GM12875 (cell line): ENCODE measurements around the gene FAM50B.

ENCODE experiments used
- H3K4me3 ChIP-seq: one replicate; pipeline ENCODE4 v1.5.1; 2011; ENCODE audit warnings: low read depth, low read length, control low read depth
- TF ChIP-seq, protein P1 (sequence below): IDR thresholded peaks from 2 replicates; pipeline ENCODE4 v1.5.1; 2011; ENCODE audit warnings: low read depth, mild to moderate bottlenecking, control low read depth, inconsistent platforms, low read length, moderate library complexity, borderline replicate concordance; ENCODE audit not compliant: insufficient read depth

Gene FAM50B

GRCh38 chr6:3894590-3895311 lies 45.6 kb downstream of the FAM50B start:
- no peak overlapping the region for H3K4me3 ChIP-seq
- TF ChIP-seq, protein P1, sequence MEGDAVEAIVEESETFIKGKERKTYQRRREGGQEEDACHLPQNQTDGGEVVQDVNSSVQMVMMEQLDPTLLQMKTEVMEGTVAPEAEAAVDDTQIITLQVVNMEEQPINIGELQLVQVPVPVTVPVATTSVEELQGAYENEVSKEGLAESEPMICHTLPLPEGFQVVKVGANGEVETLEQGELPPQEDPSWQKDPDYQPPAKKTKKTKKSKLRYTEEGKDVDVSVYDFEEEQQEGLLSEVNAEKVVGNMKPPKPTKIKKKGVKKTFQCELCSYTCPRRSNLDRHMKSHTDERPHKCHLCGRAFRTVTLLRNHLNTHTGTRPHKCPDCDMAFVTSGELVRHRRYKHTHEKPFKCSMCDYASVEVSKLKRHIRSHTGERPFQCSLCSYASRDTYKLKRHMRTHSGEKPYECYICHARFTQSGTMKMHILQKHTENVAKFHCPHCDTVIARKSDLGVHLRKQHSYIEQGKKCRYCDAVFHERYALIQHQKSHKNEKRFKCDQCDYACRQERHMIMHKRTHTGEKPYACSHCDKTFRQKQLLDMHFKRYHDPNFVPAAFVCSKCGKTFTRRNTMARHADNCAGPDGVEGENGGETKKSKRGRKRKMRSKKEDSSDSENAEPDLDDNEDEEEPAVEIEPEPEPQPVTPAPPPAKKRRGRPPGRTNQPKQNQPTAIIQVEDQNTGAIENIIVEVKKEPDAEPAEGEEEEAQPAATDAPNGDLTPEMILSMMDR: no peak

DNA sequence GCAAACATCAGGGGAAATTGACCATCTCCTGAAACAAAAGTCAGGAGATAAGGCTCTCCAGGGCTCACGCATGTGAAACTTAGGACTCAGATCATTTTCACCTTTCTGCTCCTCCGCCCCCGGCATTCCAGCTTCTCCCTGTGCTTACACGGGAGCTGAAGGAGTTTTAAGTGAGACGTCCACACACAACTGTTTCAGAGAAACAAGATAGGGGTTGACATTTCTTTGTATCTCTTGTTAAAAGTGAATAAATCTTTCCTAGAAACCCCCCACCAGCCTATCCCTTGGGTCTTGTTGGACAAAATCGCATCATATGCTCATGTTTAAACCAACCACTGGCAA lies 46.1 kb downstream of the FAM50B start:
- H3K4me3 ChIP-seq: no peak overlapping the region
- TF ChIP-seq, protein P1: no peak

DNA sequence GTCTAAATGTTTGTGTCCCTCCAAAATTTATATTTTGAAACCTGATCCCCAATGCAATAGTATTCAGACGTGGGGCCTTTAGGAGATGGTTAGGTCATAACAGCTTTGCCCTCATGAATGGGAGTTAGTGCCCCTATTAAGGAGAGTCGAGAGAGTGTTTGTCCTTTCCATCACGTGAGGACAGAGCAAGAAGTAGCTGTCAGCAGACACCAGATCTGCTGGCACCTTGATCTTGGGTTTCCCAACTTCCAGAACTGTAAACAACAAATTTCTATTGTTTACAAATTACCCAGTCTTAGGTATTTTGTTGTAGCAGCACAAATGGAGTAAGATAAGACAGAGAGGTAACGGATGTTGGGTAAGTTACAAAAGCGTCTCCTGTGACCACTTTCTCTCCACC lies 46.6 kb downstream of the FAM50B start:
- no peak overlapping the region for H3K4me3 ChIP-seq
- TF ChIP-seq, protein P1: no peak

- H3K4me3 ChIP-seq: no peak overlapping the region
- TF ChIP-seq, protein P1: no peak
Observed at GRCh38 chr6:3898265-3898994, 49.3 kb downstream of the FAM50B start.

DNA sequence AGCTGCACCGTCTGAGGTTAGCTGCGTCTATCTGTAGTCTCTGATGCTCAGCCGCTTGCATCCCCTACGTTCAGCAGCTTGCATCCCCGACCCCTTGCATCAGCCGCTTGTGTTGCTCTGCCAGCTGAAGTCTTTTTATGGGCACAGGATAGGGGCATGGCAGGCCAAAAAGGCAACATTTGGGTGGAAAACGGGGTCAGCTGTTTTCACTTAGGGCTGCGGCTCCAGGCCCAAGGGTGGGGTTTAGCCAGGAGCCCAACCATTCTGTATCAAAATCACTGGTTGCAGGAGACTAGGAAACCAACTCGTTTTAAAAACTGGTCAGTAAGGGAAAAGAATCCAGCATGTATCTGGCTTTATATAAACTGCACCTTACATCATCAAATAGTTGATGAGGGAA lies 49.9 kb downstream of the FAM50B start:
- no peak overlapping the region for H3K4me3 ChIP-seq
- TF ChIP-seq, protein P1: no peak

DNA sequence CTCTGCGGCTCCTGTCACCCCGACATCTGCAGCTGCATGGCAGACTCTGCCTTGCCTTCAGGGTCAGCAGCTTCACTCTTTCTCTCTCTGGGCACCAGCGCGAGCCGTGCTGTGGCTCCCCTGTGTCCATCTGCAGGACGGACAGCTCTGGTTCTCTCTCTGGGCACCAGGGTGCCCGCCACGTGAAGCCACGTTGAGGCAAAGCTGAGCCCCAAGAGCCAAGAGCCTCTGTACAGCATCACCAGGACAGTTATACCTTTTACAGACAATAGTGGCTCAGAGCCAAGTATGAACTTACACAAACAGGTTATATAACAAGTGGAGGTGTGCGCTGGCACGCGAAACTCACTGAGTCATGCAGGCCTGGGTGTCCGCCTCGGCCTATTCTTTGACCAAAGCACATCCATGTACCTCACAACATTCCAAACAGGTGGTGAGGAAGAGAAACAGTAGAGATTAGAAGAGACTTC lies 50.8 kb downstream of the FAM50B start:
- TF ChIP-seq, protein P1: no peak
- H3K4me3 ChIP-seq: no peak overlapping the region
